ENCODE results near the gene ARHGAP8. TPM values are rescaled to one million over a fixed set of nuclear protein-coding genes. Genes with fewer than 3 reads are reported as not detected.

ARHGAP8 gene
- total and polyA plus RNA-seq, 2 experiments from 2014 or later = 62.8 to 64.9 TPM

- no peak for TF ChIP-seq ZNF462 (CRISPR knock-in tag; IDR thresholded peaks at IDR 0.05)
- TF ChIP-seq ZNF331 (CRISPR knock-in tag; IDR thresholded peaks at IDR 0.05; ENCODE audit: low read depth) = no peak
Observed at GRCh38 chr22:44776605-44777363, 24.4 kb downstream of the ARHGAP8 start (continued).

GRCh38 chr22:44777364-44777755, 25.0 kb downstream of the ARHGAP8 start:
- Mint-ChIP-seq H3K27ac (no peak overlapping the region), H3K36me3 (ENCODE audit: low read depth) (peaks cover 14% of the 10 kb centered on the region), H3K4me1 (peaks cover 9% of the 10 kb centered on the region), H3K9me3 (peaks cover 10% of the 10 kb centered on the region; the same call in 2 of the 3 replicates), H3K27me3 (ENCODE audit: insufficient read depth, low read depth, poor library complexity) (peaks cover 2% of the 10 kb centered on the region), H3K4me3 (no peak overlapping the region; the same call in 2 of the 3 replicates)
- no peak overlapping the region for H3K4me2 ChIP-seq
- no peaks in the 10 kb centered on the region for H3F3A ChIP-seq (replicated peaks; ENCODE audit: low read depth)
- no peak overlapping the region for H2AFZ ChIP-seq
- DNase-seq (ENCODE audit: low spot score) (no peak), ATAC-seq (no peak)
- H3K4me1 ChIP-seq (ENCODE audit: insufficient read depth) = no peaks in the 10 kb centered on the region
- no peaks in the 10 kb centered on the region for H3K36me3 ChIP-seq (ENCODE audit: insufficient read depth)
- H3K79me2 ChIP-seq (replicated peaks; ENCODE audit: insufficient read depth) = peaks cover 67% of the 10 kb centered on the region
- no peak overlapping the region for H3K4me3 ChIP-seq
- H3K9me2 ChIP-seq (ENCODE audit: insufficient read depth) = no peaks in the 10 kb centered on the region
- peaks cover 49% of the 10 kb centered on the region for H4K20me1 ChIP-seq (replicated peaks; ENCODE audit: insufficient read depth)
- no peak overlapping the region for H3K27ac ChIP-seq (ENCODE audit: low read depth)
- H3K27me3 ChIP-seq (ENCODE audit: insufficient read depth) = no peaks in the 10 kb centered on the region
- no peak for TF ChIP-seq CTCF (conservative IDR thresholded peaks at IDR 0.05; ENCODE audit: low read depth in 2 of 2)
- no peak for TF ChIP-seq ZNF462 (CRISPR knock-in tag; IDR thresholded peaks at IDR 0.05)
- TF ChIP-seq ETS1 (IDR thresholded peaks at IDR 0.05) = no peak
- no peak for TF ChIP-seq ZNF114 (CRISPR knock-in tag; IDR thresholded peaks at IDR 0.05)
